Measurements from ENCODE around the gene ANKRD37. TPM values are rescaled to one million over a fixed set of nuclear protein-coding genes. Genes with fewer than 3 reads are reported as not detected.

ANKRD37 gene
- total and polyA plus RNA-seq, 2 of the 8 experiments (the other 6 are each of a cell fraction or from before 2014, with no cell fraction given) = 2.8 to 3.4 TPM

GRCh38 chr4:185384930-185385331, 11.7 kb upstream of the ANKRD37 start (continued):
- TF ChIP-seq CHD7 (IDR thresholded peaks at IDR 0.05; ENCODE audit: insufficient replicate concordance, low read length) = no peak
- no peak for TF ChIP-seq GABPA (IDR thresholded peaks at IDR 0.05; ENCODE audit: borderline replicate concordance, insufficient read depth, low read length)
- no peak for TF ChIP-seq SP2 (IDR thresholded peaks at IDR 0.05; ENCODE audit: low read length)
- no peak for TF ChIP-seq PHF8 (conservative IDR thresholded peaks at IDR 0.05; ENCODE audit: low read depth, low read length)
- TF ChIP-seq FOSL1 (IDR thresholded peaks at IDR 0.05; ENCODE audit: insufficient read depth, low read depth, low read length) = no peak
- no peak for TF ChIP-seq MAFK (IDR thresholded peaks at IDR 0.05; ENCODE audit: low read depth, low read length)
- no peak for TF ChIP-seq ASH2L (IDR thresholded peaks at IDR 0.05; ENCODE audit: low read length)
- TF ChIP-seq POLR2A (IDR thresholded peaks at IDR 0.05; ENCODE audit: control extremely low read depth in 1 of 2, low read depth in 2 of 2, low read length in 2 of 2) = no peak
- no peak for TF ChIP-seq SIX5 (IDR thresholded peaks at IDR 0.05; ENCODE audit: low read depth, low read length)
- no peak for TF ChIP-seq CBX8 (IDR thresholded peaks at IDR 0.05; ENCODE audit: borderline replicate concordance, low read depth, low read length)

All from H1 (cell line).